ENCODE measurements around the gene MICAL3.
"Not testable (repeated sequence)": the region's sequence is repeated elsewhere in the genome, so short reads cannot be mapped to it uniquely, and the experiment has no call there.

The MICAL3 gene

DNA sequence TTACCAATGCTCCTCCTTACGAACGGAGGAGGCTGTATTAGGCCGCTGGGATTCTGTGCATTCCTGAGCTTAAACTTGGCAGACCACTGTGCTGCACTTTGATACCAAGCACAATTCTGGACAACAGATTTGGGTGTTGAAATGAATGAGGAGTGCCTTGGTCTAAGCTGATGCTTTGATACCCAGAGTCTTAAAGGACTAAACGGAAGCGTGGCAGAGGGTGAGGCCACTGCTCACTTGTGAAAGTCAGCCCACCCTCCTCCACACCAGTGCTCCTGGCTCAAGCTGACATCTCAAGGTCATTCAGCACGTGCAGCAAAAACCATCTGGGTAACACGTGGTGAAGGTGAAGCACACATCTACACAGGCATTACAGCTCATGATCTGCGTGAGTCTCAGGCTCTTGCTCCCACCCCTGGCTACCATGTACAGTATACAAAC, 85.9 kb downstream of the MICAL3 start:
- Histone ChIP-seq H3K9me3 (ENCODE audit: insufficient read depth, low read depth, low read length) (no peaks in the 10 kb centered on the region), H3K9ac (ENCODE audit: low read length) (no peak overlapping the region), H2BK120ac (ENCODE audit: insufficient read depth, low read length, poor library complexity) (no peak overlapping the region), H3K79me2 (ENCODE audit: control insufficient read depth, insufficient read depth, low read length, poor library complexity) (no peaks in the 10 kb centered on the region), H3K4me1 (ENCODE audit: control insufficient read depth in 1 of 2, insufficient read depth in 2 of 2, low read length in 2 of 2) (peaks cover 6 to 13% of the 10 kb centered on the region in 2 experiments), H2BK12ac (ENCODE audit: low read length) (no peak overlapping the region), H3K4me3 (ENCODE audit: low read depth, low read length) (no peak overlapping the region), H4K8ac (ENCODE audit: low read depth, low read length) (no peak overlapping the region), H3K4ac (ENCODE audit: low read depth, low read length) (no peak overlapping the region), H2AFZ (ENCODE audit: insufficient read depth, low read length, poor library complexity) (no peak overlapping the region), H2BK5ac (ENCODE audit: low read depth, low read length, poor library complexity) (no peak overlapping the region), H3K18ac (ENCODE audit: low read length) (no peak overlapping the region), H3K27me3 (ENCODE audit: insufficient read depth, low read length) (no peaks in the 10 kb centered on the region), H2AK5ac (ENCODE audit: low read length) (no peak overlapping the region), H3K23ac (ENCODE audit: low read length) (no peak overlapping the region), H3K4me2 (ENCODE audit: low read length) (no peak overlapping the region), H3K36me3 (ENCODE audit: control insufficient read depth in 1 of 2, insufficient read depth in 2 of 2, low read length in 2 of 2) (no peaks in the 10 kb centered on the region), H3K27ac (ENCODE audit: low read depth, low read length) (no peak overlapping the region), H4K12ac (ENCODE audit: low read depth, low read length) (no peak overlapping the region), H3K79me1 (ENCODE audit: low read length) (no peaks in the 10 kb centered on the region), H4K91ac (ENCODE audit: low read depth, low read length) (no peak overlapping the region), H3K14ac (ENCODE audit: low read length) (no peak overlapping the region)
- no CpG with 5 or more reads among the region's 8 CpGs for WGBS (ENCODE audit: extremely low coverage, insufficient coverage, insufficient read length)
- no peak for DNase-seq

DNA sequence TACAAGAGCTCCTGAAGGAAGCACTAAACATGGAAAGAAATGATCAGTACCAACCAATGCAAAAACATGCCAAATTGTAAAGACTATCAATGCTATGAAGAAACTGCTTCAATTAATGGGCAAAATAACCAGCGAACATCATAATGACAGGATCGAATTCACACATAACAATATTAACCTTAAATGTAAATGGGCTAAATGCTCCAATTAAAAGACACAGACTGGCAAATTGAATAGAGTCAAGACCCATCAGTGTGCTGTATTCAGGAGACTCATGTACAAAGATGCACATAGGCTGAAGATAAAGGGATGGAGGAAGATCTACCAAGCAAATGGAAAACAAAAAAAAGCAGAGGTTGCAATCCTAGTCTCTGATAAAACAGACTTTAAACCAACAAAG, 91.9 kb downstream of the MICAL3 start:
- not testable (repeated sequence) for H3K79me2 ChIP-seq (ENCODE audit: control insufficient read depth, insufficient read depth, low read length, poor library complexity); H3K4me2 ChIP-seq (ENCODE audit: low read length); H2BK12ac ChIP-seq (ENCODE audit: low read length); H4K12ac ChIP-seq (ENCODE audit: low read depth, low read length); H2AK5ac ChIP-seq (ENCODE audit: low read length); H3K79me1 ChIP-seq (ENCODE audit: low read length); H4K8ac ChIP-seq (ENCODE audit: low read depth, low read length); H3K36me3 ChIP-seq (ENCODE audit: control insufficient read depth in 1 of 2, insufficient read depth in 2 of 2, low read length in 2 of 2); H2BK5ac ChIP-seq (ENCODE audit: low read depth, low read length, poor library complexity); H3K23ac ChIP-seq (ENCODE audit: low read length); H3K18ac ChIP-seq (ENCODE audit: low read length); DNase-seq; H3K27me3 ChIP-seq (ENCODE audit: insufficient read depth, low read length); H4K91ac ChIP-seq (ENCODE audit: low read depth, low read length); H3K4ac ChIP-seq (ENCODE audit: low read depth, low read length); H2BK120ac ChIP-seq (ENCODE audit: insufficient read depth, low read length, poor library complexity); H3K4me3 ChIP-seq (ENCODE audit: low read depth, low read length); H2AFZ ChIP-seq (ENCODE audit: insufficient read depth, low read length, poor library complexity); H3K14ac ChIP-seq (ENCODE audit: low read length); H3K4me1 ChIP-seq (ENCODE audit: control insufficient read depth in 1 of 2, insufficient read depth in 2 of 2, low read length in 2 of 2); H3K9me3 ChIP-seq (ENCODE audit: insufficient read depth, low read depth, low read length); H3K27ac ChIP-seq (ENCODE audit: low read depth, low read length); H3K9ac ChIP-seq (ENCODE audit: low read length)
- no CpG with 5 or more reads among the region's 2 CpGs for WGBS (ENCODE audit: extremely low coverage, insufficient coverage, insufficient read length)

DNA sequence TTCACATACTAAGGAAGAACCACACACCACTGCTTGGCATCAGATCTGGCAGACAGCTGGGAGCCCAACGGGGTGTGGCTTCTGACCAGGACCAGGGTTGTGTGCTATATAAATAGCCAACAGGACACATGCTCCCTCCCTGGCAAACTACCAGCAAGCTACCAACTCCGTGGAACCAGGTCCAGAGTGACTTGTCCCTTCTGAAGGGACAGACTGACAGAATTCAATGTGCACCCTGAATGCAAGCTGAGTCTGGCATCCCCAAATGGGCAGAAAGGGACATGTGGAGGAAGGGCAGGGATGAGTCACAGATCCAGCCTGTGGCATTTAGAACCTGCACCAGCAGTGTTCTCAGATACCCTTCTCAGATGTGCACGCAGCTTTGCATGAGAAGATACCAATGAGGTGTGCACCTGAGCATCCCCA, 92.9 kb downstream of the MICAL3 start:
- H4K12ac ChIP-seq (ENCODE audit: low read depth, low read length): no peak overlapping the region
- DNase-seq: no peak
- no peak overlapping the region for H3K23ac ChIP-seq (ENCODE audit: low read length)
- no peaks in the 10 kb centered on the region for H3K4me1 ChIP-seq (ENCODE audit: control insufficient read depth in 1 of 2, insufficient read depth in 2 of 2, low read length in 2 of 2)
- H4K8ac ChIP-seq (ENCODE audit: low read depth, low read length): no peak overlapping the region
- H3K14ac ChIP-seq (ENCODE audit: low read length): no peak overlapping the region
- WGBS (ENCODE audit: extremely low coverage, insufficient coverage, insufficient read length): no CpG with 5 or more reads among the region's 3 CpGs
- H3K79me2 ChIP-seq (ENCODE audit: control insufficient read depth, insufficient read depth, low read length, poor library complexity): no peaks in the 10 kb centered on the region
- no peaks in the 10 kb centered on the region for H3K9me3 ChIP-seq (ENCODE audit: insufficient read depth, low read depth, low read length)
- no peak overlapping the region for H3K9ac ChIP-seq (ENCODE audit: low read length)
- no peaks in the 10 kb centered on the region for H3K27me3 ChIP-seq (ENCODE audit: insufficient read depth, low read length)
- no peak overlapping the region for H3K4ac ChIP-seq (ENCODE audit: low read depth, low read length)
- no peak overlapping the region for H3K27ac ChIP-seq (ENCODE audit: low read depth, low read length)
- H3K79me1 ChIP-seq (ENCODE audit: low read length): no peaks in the 10 kb centered on the region
- H3K18ac ChIP-seq (ENCODE audit: low read length): no peak overlapping the region
- H3K4me3 ChIP-seq (ENCODE audit: low read depth, low read length): no peak overlapping the region
- no peak overlapping the region for H4K91ac ChIP-seq (ENCODE audit: low read depth, low read length)
- no peak overlapping the region for H2AK5ac ChIP-seq (ENCODE audit: low read length)
- H2BK5ac ChIP-seq (ENCODE audit: low read depth, low read length, poor library complexity): no peak overlapping the region
- H2BK120ac ChIP-seq (ENCODE audit: insufficient read depth, low read length, poor library complexity): no peak overlapping the region
- no peak overlapping the region for H2BK12ac ChIP-seq (ENCODE audit: low read length)
- no peak overlapping the region for H2AFZ ChIP-seq (ENCODE audit: insufficient read depth, low read length, poor library complexity)
- H3K4me2 ChIP-seq (ENCODE audit: low read length): no peak overlapping the region
- no peaks in the 10 kb centered on the region for H3K36me3 ChIP-seq (ENCODE audit: control insufficient read depth in 1 of 2, insufficient read depth in 2 of 2, low read length in 2 of 2)

DNA sequence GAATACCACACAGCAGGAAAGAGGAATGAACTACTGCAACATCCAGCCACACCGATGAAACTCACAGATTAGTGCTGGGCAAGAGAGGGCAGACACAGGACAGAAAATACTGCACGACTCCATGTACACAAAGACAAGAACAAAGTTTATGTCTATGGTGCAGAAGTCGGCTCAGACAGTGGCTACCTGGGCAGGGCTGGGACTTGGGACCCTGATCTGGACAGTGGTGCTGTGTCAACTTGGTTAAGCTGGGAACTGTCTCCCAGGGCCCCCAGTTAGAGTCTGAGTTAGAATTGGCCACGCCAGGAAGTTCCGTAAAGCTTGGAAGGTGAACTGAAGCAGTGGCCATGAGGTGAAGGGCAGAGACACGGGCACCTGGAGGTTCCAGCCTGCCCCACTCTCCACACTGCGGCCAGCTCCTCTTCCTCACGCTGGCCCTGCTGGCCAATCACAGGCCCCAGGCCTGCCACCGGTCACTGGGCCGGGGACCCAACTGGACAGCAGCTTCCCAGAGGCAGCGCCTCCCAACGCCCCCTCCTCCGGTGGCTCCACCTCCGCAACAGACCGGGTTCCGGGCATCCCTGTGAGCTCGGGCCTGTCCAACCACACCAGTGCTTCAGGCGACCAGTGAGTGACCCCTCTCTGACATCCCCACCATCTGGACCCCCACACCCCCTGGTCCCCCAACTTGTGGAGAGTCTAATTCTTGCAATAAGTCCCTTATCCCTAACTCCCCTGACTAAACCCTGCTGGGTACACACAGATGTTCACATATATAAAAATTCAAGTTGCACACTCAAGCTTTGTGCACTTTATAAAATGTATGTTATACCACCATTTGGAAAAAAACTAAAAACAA, 93.7 kb downstream of the MICAL3 start:
- Histone ChIP-seq H3K79me2 (ENCODE audit: control insufficient read depth, insufficient read depth, low read length, poor library complexity) (no peaks in the 10 kb centered on the region), H2AK5ac (ENCODE audit: low read length) (no peak overlapping the region), H2AFZ (ENCODE audit: insufficient read depth, low read length, poor library complexity) (no peak overlapping the region), H4K12ac (ENCODE audit: low read depth, low read length) (no peak overlapping the region), H3K79me1 (ENCODE audit: low read length) (no peaks in the 10 kb centered on the region), H3K18ac (ENCODE audit: low read length) (no peak overlapping the region), H3K4me1 (ENCODE audit: control insufficient read depth in 1 of 2, insufficient read depth in 2 of 2, low read length in 2 of 2) (no peaks in the 10 kb centered on the region), H3K9me3 (ENCODE audit: insufficient read depth, low read depth, low read length) (no peaks in the 10 kb centered on the region), H2BK120ac (ENCODE audit: insufficient read depth, low read length, poor library complexity) (no peak overlapping the region), H3K23ac (ENCODE audit: low read length) (no peak overlapping the region), H3K9ac (ENCODE audit: low read length) (no peak overlapping the region), H4K8ac (ENCODE audit: low read depth, low read length) (no peak overlapping the region), H3K27me3 (ENCODE audit: insufficient read depth, low read length) (no peaks in the 10 kb centered on the region), H3K27ac (ENCODE audit: low read depth, low read length) (no peak overlapping the region), H2BK12ac (ENCODE audit: low read length) (no peak overlapping the region), H3K4ac (ENCODE audit: low read depth, low read length) (no peak overlapping the region), H2BK5ac (ENCODE audit: low read depth, low read length, poor library complexity) (no peak overlapping the region), H4K91ac (ENCODE audit: low read depth, low read length) (no peak overlapping the region), H3K36me3 (ENCODE audit: control insufficient read depth in 1 of 2, insufficient read depth in 2 of 2, low read length in 2 of 2) (no peaks in the 10 kb centered on the region), H3K14ac (ENCODE audit: low read length) (no peak overlapping the region), H3K4me3 (ENCODE audit: low read depth, low read length) (no peak overlapping the region), H3K4me2 (ENCODE audit: low read length) (no peak overlapping the region)
- no CpG with 5 or more reads among the region's 18 CpGs for WGBS (ENCODE audit: extremely low coverage, insufficient coverage, insufficient read length)
- no peak for DNase-seq
